Measurements from ENCODE around the gene THADA.
"Not testable (repeated sequence)": the region's sequence is repeated elsewhere in the genome, so short reads cannot be mapped to it uniquely, and the experiment has no call there.

- TF ChIP-seq EZH2, CTCF (IDR thresholded peaks at IDR 0.05): not testable (repeated sequence)
Measured at GRCh38 chr2:43396344-43396743, 199.5 kb downstream of the THADA start.

Data from neural progenitor cell (in vitro differentiated cells).